ENCODE measurements around the gene AKNAD1.

Gene AKNAD1

GRCh38 chr1:108817016-108817415, 39.9 kb downstream of the AKNAD1 start:
- TF ChIP-seq CTCF (IDR thresholded peaks at IDR 0.05; ENCODE audit: borderline replicate concordance, insufficient read depth, low read depth, low read length) = no peak
- H3K4me3 ChIP-seq (ENCODE audit: low read depth, low read length) = no peak overlapping the region

GRCh38 chr1:108816049-108816893, 40.6 kb downstream of the AKNAD1 start:
- no peak overlapping the region for H3K4me3 ChIP-seq (ENCODE audit: low read depth, low read length)
- no peak for TF ChIP-seq CTCF (IDR thresholded peaks at IDR 0.05; ENCODE audit: borderline replicate concordance, insufficient read depth, low read depth, low read length)

- H3K4me3 ChIP-seq (ENCODE audit: low read depth, low read length) = no peak overlapping the region
- TF ChIP-seq CTCF (IDR thresholded peaks at IDR 0.05; ENCODE audit: borderline replicate concordance, insufficient read depth, low read depth, low read length) = no peak
Measured at GRCh38 chr1:108815566-108815965, 41.3 kb downstream of the AKNAD1 start.

- no peak overlapping the region for H3K4me3 ChIP-seq (ENCODE audit: low read depth, low read length)
- no peak for TF ChIP-seq CTCF (IDR thresholded peaks at IDR 0.05; ENCODE audit: borderline replicate concordance, insufficient read depth, low read depth, low read length)
Measured at GRCh38 chr1:108814343-108815125, 42.4 kb downstream of the AKNAD1 start.

GRCh38 chr1:108813326-108813725, 43.6 kb downstream of the AKNAD1 start:
- no peak for TF ChIP-seq CTCF (IDR thresholded peaks at IDR 0.05; ENCODE audit: borderline replicate concordance, insufficient read depth, low read depth, low read length)
- no peak overlapping the region for H3K4me3 ChIP-seq (ENCODE audit: low read depth, low read length)

GRCh38 chr1:108811611-108812010, 45.3 kb downstream of the AKNAD1 start:
- no peak for TF ChIP-seq CTCF (IDR thresholded peaks at IDR 0.05; ENCODE audit: borderline replicate concordance, insufficient read depth, low read depth, low read length)
- H3K4me3 ChIP-seq (ENCODE audit: low read depth, low read length) = no peak overlapping the region

Measured in GM12875 (cell line).